Measurements from ENCODE around the gene PRCC.

DNA sequence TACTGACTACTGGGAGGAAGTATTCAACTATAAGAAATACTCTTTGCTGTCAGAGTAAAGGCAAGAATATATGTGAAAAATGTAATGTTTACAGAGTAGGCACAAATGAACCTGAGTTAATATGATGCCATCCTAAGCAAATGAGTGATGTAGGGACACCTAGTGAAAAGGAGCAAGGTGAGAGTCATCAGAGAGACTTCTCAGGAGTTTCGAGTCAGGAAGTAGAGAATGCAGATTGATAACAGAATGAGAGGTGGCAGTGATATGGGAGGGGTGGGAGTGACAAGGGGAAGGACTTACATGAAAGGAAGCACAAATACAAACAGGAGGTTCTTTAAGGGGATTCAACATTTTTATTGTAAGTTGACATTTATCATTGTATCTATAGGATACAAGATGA lies 10.2 kb downstream of the PRCC start:
- no peak for TF ChIP-seq POLR2A (IDR thresholded peaks at IDR 0.05)
- TF ChIP-seq, protein P1, sequence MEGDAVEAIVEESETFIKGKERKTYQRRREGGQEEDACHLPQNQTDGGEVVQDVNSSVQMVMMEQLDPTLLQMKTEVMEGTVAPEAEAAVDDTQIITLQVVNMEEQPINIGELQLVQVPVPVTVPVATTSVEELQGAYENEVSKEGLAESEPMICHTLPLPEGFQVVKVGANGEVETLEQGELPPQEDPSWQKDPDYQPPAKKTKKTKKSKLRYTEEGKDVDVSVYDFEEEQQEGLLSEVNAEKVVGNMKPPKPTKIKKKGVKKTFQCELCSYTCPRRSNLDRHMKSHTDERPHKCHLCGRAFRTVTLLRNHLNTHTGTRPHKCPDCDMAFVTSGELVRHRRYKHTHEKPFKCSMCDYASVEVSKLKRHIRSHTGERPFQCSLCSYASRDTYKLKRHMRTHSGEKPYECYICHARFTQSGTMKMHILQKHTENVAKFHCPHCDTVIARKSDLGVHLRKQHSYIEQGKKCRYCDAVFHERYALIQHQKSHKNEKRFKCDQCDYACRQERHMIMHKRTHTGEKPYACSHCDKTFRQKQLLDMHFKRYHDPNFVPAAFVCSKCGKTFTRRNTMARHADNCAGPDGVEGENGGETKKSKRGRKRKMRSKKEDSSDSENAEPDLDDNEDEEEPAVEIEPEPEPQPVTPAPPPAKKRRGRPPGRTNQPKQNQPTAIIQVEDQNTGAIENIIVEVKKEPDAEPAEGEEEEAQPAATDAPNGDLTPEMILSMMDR (IDR thresholded peaks at IDR 0.05): no peak

Measured in thyroid gland (tissue), 4 donors.